RWPE1 (cell line): ENCODE data around the gene LGI4.
A peak's percentile ranks its signal among the peaks of the same experiment; 100 is the strongest.

ENCODE experiments used
- CTCF ChIA-PET: fragments of 350-600 bp; sonication (Branson Sonifier 250); formaldehyde crosslinking; extraction: SDS; loops from one replicate; lab custom pipeline; 2021; lab: Yijun Ruan, JAX
- POLR2A ChIA-PET: fragments of 400-600 bp; formaldehyde crosslinking; extraction: SDS; loops from one replicate; lab custom pipeline; 2020; ENCODE audit warnings: antibody characterized with exemption; ENCODE audit not compliant: low non-redundant PET; lab: Yijun Ruan, JAX
- DNase-seq: peaks from one replicate; pipeline ENCODE4 v3.0.0; 2012; ENCODE audit warnings: low spot score
- H3K27ac ChIP-seq: fragments of 450-650 bp; 2 replicates; pipeline ENCODE4 v1.5.1; 2017
- CTCF ChIP-seq: fragments of 450-650 bp; conservative IDR thresholded peaks from 2 replicates; pipeline ENCODE4 v1.5.1; 2017; ENCODE audit warnings: low read depth, mild to moderate bottlenecking

The LGI4 gene

GRCh38 chr19:35098413-35099049, 36.3 kb downstream of the LGI4 start:
- no peak for TF ChIP-seq CTCF
- DNase-seq, result peak; percentile 59
- ChIA-PET POLR2A (no interaction called here), CTCF (interaction anchor here (0.6 to 3.1 kb wide), 3 partner anchors 16 to 32 kb away, joined by 3 to 16 read pairs (median 4); partner anchors contain the start of gene FXYD3)
- peak overlapping the region; percentile 92 for H3K27ac ChIP-seq

- ChIA-PET CTCF (interaction anchor here (0.5 to 1.4 kb wide), 5 partner anchors 22 to 90 kb away, joined by 3 to 6 read pairs (median 3); partner anchors contain the start of gene LGI4), POLR2A (no interaction called here)
- peak overlapping the region; percentile 92 for H3K27ac ChIP-seq
- peak; percentile 82 for DNase-seq
- no peak for TF ChIP-seq CTCF
These were observed 39.0 kb downstream of the LGI4 start for GRCh38 chr19:35095667-35096368.

- H3K27ac ChIP-seq, result peak overlapping the region; percentile 30
- TF ChIP-seq CTCF, result no peak
- ChIA-PET POLR2A (no interaction called here), CTCF (no interaction called here)
- no peak for DNase-seq
These were observed 40.2 kb downstream of the LGI4 start for GRCh38 chr19:35094656-35095055.

GRCh38 chr19:35093941-35094647, 40.8 kb downstream of the LGI4 start:
- DNase-seq, result no peak
- ChIA-PET CTCF (interaction anchor here (0.6 kb wide), 1 partner anchor 42 kb away, joined by 5 read pairs; no protein-coding TSS in a partner anchor), POLR2A (no interaction called here)
- TF ChIP-seq CTCF, result no peak
- peak overlapping the region; percentile 9; the same call in 1 of the 2 replicates for H3K27ac ChIP-seq

- TF ChIP-seq CTCF, result no peak
- CTCF ChIA-PET, result interaction anchor here (0.6 to 1.2 kb wide), 2 partner anchors 27 to 41 kb away, joined by 5 read pairs; no protein-coding TSS in a partner anchor
- POLR2A ChIA-PET, result no interaction called here
- H3K27ac ChIP-seq, result peak overlapping the region; percentile 9
- DNase-seq, result no peak
These were observed 41.4 kb downstream of the LGI4 start for GRCh38 chr19:35093430-35093829.
